GM18499 (cell line): ENCODE data around the gene JCAD.
"Not testable (repeated sequence)": the region's sequence is repeated elsewhere in the genome, so short reads cannot be mapped to it uniquely, and the experiment has no call there.

Experiments used
- ATAC-seq: cut with Tn5 transposase; IDR thresholded peaks from one replicate; pipeline ENCODE4 v1.9.1; 2021; ENCODE audit warnings: moderate number of reproducible peaks; ENCODE audit not compliant: insufficient read depth, unreplicated experiment

Gene JCAD

GRCh38 chr10:30028006-30028737, 31.2 kb downstream of the JCAD start:
- no peak for ATAC-seq

GRCh38 chr10:30027057-30028005, 32.1 kb downstream of the JCAD start:
- peak; percentile 71 for ATAC-seq

GRCh38 chr10:30026578-30026977, 32.8 kb downstream of the JCAD start:
- ATAC-seq = no peak

GRCh38 chr10:30026080-30026479, 33.3 kb downstream of the JCAD start:
- no peak for ATAC-seq

GRCh38 chr10:30025428-30025827, 34.0 kb downstream of the JCAD start:
- ATAC-seq = not testable (repeated sequence)

- ATAC-seq = no peak
These were observed 36.8 kb downstream of the JCAD start for GRCh38 chr10:30022590-30022989.

- ATAC-seq = no peak
These were observed 39.9 kb downstream of the JCAD start for GRCh38 chr10:30019468-30019867.

- ATAC-seq = no peak
These were observed 40.9 kb downstream of the JCAD start for GRCh38 chr10:30018496-30018895.

- ATAC-seq = no peak
These were observed 41.4 kb downstream of the JCAD start for GRCh38 chr10:30017966-30018365.

- ATAC-seq = no peak
These were observed 41.8 kb downstream of the JCAD start for GRCh38 chr10:30017556-30017955.

- ATAC-seq = no peak
These were observed 44.9 kb downstream of the JCAD start for GRCh38 chr10:30014511-30014910.

GRCh38 chr10:30013757-30014156, 45.6 kb downstream of the JCAD start:
- no peak for ATAC-seq

- no peak for ATAC-seq
These were observed 47.3 kb downstream of the JCAD start for GRCh38 chr10:30011956-30012647.

- ATAC-seq = no peak
These were observed 48.0 kb downstream of the JCAD start for GRCh38 chr10:30011396-30011795.

GRCh38 chr10:30007406-30007805, 52.0 kb downstream of the JCAD start:
- ATAC-seq = no peak

GRCh38 chr10:30006410-30006809, 53.0 kb downstream of the JCAD start:
- ATAC-seq = no peak

- not testable (repeated sequence) for ATAC-seq
These were observed 54.3 kb downstream of the JCAD start for GRCh38 chr10:30005116-30005515.

GRCh38 chr10:30002426-30003266, 56.7 kb downstream of the JCAD start:
- ATAC-seq = no peak

- no peak for ATAC-seq
These were observed 58.4 kb downstream of the JCAD start for GRCh38 chr10:30000802-30001571.
